H1 (cell line): Measurements from ENCODE around the gene CCDC136. TPM values are rescaled to one million over a fixed set of nuclear protein-coding genes. Genes with fewer than 3 reads are reported as not detected.

Experiments used
- BACH1 ChIP-seq: IDR thresholded peaks from 2 replicates; pipeline ENCODE4 v1.6.1; 2012; ENCODE audit warnings: low read length, improper control_type of control experiment
- HDAC2 ChIP-seq, 2 experiments: fragments of 300-600 bp in 1 of 2; sonication (generic) in 1 of 2; IDR thresholded peaks; 2 replicates each; pipeline ENCODE4 v1.6.1; 2011 to 2012; ENCODE audit warnings: low read depth in 2 of 2, low read length in 2 of 2, mild to moderate bottlenecking in 2 of 2, moderate library complexity in 2 of 2, borderline replicate concordance in 1 of 2, inconsistent platforms in 1 of 2
- HDAC6 ChIP-seq: IDR thresholded peaks from one replicate; pipeline ENCODE4 v1.7.1; 2012; ENCODE audit warnings: low read depth, mild to moderate bottlenecking, inconsistent platforms, low read length, moderate library complexity
- POLR2AphosphoS5 ChIP-seq: IDR thresholded peaks from 2 replicates; pipeline ENCODE4 v1.6.1; 2011; ENCODE audit warnings: low read depth, low read length
- RBBP5 ChIP-seq: IDR thresholded peaks from 2 replicates; pipeline ENCODE4 v1.7.1; 2012; ENCODE audit warnings: low read depth, mild to moderate bottlenecking, inconsistent platforms, low read length, moderate library complexity, borderline replicate concordance
- RXRA ChIP-seq: IDR thresholded peaks from 2 replicates; pipeline ENCODE4 v1.6.1; 2011; ENCODE audit warnings: low read depth, mild to moderate bottlenecking, low read length, moderate library complexity; ENCODE audit not compliant: insufficient read depth
- SRF ChIP-seq: IDR thresholded peaks from 2 replicates; pipeline ENCODE4 v1.6.1; 2011; ENCODE audit warnings: mild to moderate bottlenecking, low read depth, low read length, moderate library complexity
- polyA plus RNA-seq, 7 experiments: library from polyadenylated mRNA; depleted of rRNA in 3 of 7; stranded (reverse) in 5 of 7; unstranded in 2 of 7; fragments of >200 nt in 5 of 7; fragments of 200-250 nt in 2 of 7; gene quantifications; 1 replicate in 5 of 7; 2 replicates in 1 of 7; 4 replicates in 1 of 7; pipeline versions ENCODE4 v1.2.1 to v1.2.3, GENCODE V29; 2011 to 2013; ENCODE audit warnings: missing spikeins in 2 of 7, mixed read lengths in 2 of 7
- total RNA-seq: library from RNA; stranded (reverse); fragmentation: NEBNext Ultra II Directional; extraction: Animal tissue kit (Norgen Biotek cat#: 25700); gene quantifications from 2 replicates; pipeline ENCODE4 v1.2.1, GENCODE V29; 2021

CCDC136 gene
- total and polyA plus RNA-seq, 2 of the 8 experiments (the other 6 are each of a cell fraction or from before 2014, with no cell fraction given) = 35.6 to 47.7 TPM

DNA sequence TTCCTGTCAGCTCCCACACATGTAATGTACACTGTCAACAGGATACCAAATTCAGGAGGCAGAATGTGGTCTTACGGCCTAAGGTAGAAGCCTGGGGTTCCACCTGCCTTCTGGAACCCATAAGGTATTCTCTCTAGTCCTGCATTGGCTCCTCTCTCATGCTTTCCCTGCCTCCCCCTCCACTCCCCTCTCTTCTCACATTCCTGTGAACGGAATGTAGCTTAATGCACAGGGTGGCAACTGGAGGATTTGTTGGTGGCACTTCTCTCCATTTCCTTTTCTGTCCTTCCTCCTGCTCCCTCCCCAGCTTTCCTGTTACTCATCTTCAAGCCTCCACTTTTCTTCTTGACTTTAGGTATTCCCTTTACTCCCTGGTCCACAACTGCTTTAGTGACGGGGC, 26.9 kb downstream of the CCDC136 start (continued):
- no peak for TF ChIP-seq BACH1
- no peak for TF ChIP-seq RBBP5
- TF ChIP-seq HDAC2 (IDR thresholded peaks at IDR 0.05; ENCODE audit: borderline replicate concordance in 1 of 2, low read depth in 2 of 2, low read length in 2 of 2) = no peak
- no peak for TF ChIP-seq POLR2AphosphoS5
- TF ChIP-seq SRF = no peak
- no peak for TF ChIP-seq HDAC6
- TF ChIP-seq RXRA = no peak
